HepG2 (cell line): ENCODE results near the gene IPO9. TPM values are rescaled to one million over a fixed set of nuclear protein-coding genes. Genes with fewer than 3 reads are reported as not detected.

Experiments
- ATAC-seq: fragments of 200-7000 bp; cut with Tn5 transposase; 3 replicates; pipeline ENCODE4 v1.9.1; 2020; ENCODE audit warnings: mild to moderate bottlenecking, moderate library complexity
- BruUV-seq: library from RNA; stranded (reverse); fragments of 400-500 nt; replicated peaks from 2 replicates; lab custom pipeline; 2021; lab: Mats Ljungman, UMichigan
- CTCF ChIA-PET: fragments of 300-600 bp; formaldehyde crosslinking; extraction: SDS; loops from one replicate; lab custom pipeline; 2021; ENCODE audit warnings: low total read pairs, inconsistent platforms, low intra/inter-chr PET ratio; lab: Yijun Ruan, JAX
- POLR2A ChIA-PET: fragments of 350-600 bp; sonication (Branson Sonifier 250); formaldehyde crosslinking; loops from one replicate; lab custom pipeline; 2020; ENCODE audit warnings: antibody characterized with exemption, inconsistent platforms; lab: Yijun Ruan, JAX
- DNase-seq: peaks from one replicate; pipeline ENCODE4 v3.0.0-alpha.2; 2015; ENCODE audit warnings: low spot score
- FAIRE-seq: peaks from 3 replicates; lab custom pipeline; 2011; peaks lifted over from hg19 to GRCh38; lab: Jason Lieb, UNC
- H2AFZ ChIP-seq: one replicate; pipeline ENCODE4 v1.6.1; 2011; ENCODE audit warnings: low read length, inconsistent platforms
- H3K27ac ChIP-seq: fragments of 300-600 bp; 3 replicates; pipeline ENCODE4 v1.8.0; 2011; ENCODE audit warnings: mixed run types, mild to moderate bottlenecking, mixed read lengths, low read length, inconsistent platforms; ENCODE audit not compliant: insufficient read depth; ENCODE audit errors: extremely low read length
- H3K27me3 ChIP-seq, 2 experiments: fragments of 200-600 bp in 1 of 2; 2 replicates in 1 of 2; 3 replicates in 1 of 2; pipeline versions ENCODE4 v1.6.0 to v1.8.0; 2011; ENCODE audit warnings: low read length in 2 of 2, mild to moderate bottlenecking in 2 of 2, moderate library complexity in 2 of 2, inconsistent platforms in 1 of 2; ENCODE audit not compliant: insufficient read depth in 2 of 2, control insufficient read depth in 1 of 2
- H3K36me3 ChIP-seq, 2 experiments: fragments of 200-600 bp in 1 of 2; replicated peaks in 1 of 2; 2 replicates in 1 of 2; 3 replicates in 1 of 2; pipeline versions ENCODE4 v1.5.1 to v1.8.0; 2011; ENCODE audit warnings: low read length in 2 of 2, inconsistent platforms in 1 of 2; ENCODE audit not compliant: insufficient read depth in 2 of 2, control insufficient read depth in 1 of 2
- H3K4me1 ChIP-seq: 2 replicates; pipeline ENCODE4 v1.5.1; 2012; ENCODE audit warnings: low read length, inconsistent platforms; ENCODE audit not compliant: insufficient read depth
- H3K4me2 ChIP-seq: 2 replicates; pipeline ENCODE4 v1.6.0; 2011; ENCODE audit warnings: low read depth, low read length, inconsistent platforms
- H3K4me3 ChIP-seq, 3 experiments: fragments of 200-600 bp in 1 of 3; sonication (generic), shearing (Covaris generic) in 1 of 3; replicated peaks in 1 of 3; 2 replicates each; pipeline ENCODE4 v1.5.1; 2011 to 2016; ENCODE audit warnings: low read length in 3 of 3, inconsistent platforms in 2 of 3, low read depth in 2 of 3, mild to moderate bottlenecking in 2 of 3, control low read depth in 1 of 3, mixed read lengths in 1 of 3; ENCODE audit not compliant: insufficient read depth in 1 of 3
- H3K79me2 ChIP-seq: one replicate; pipeline ENCODE4 v1.6.1; 2011; ENCODE audit warnings: low read length, inconsistent platforms; ENCODE audit not compliant: insufficient read depth
- H3K9ac ChIP-seq: 2 replicates; pipeline ENCODE4 v1.6.0; 2011; ENCODE audit warnings: mild to moderate bottlenecking, low read depth, low read length, inconsistent platforms; ENCODE audit not compliant: insufficient read depth
- H3K9me3 ChIP-seq: 2 replicates; pipeline ENCODE4 v1.5.1; 2012; ENCODE audit warnings: mild to moderate bottlenecking, low read length
- H4K20me1 ChIP-seq: 2 replicates; pipeline ENCODE4 v1.6.0; 2011; ENCODE audit warnings: inconsistent platforms, mild to moderate bottlenecking, low read length, moderate library complexity; ENCODE audit not compliant: insufficient read depth
- FOXA3 ChIP-seq: IDR thresholded peaks from 2 replicates; pipeline ENCODE4 v1.6.1; 2016; ENCODE audit warnings: missing genetic modification reagents, missing compliant biosample characterization
- GATAD2A ChIP-seq: IDR thresholded peaks from 2 replicates; pipeline ENCODE4 v1.6.1; 2016
- NFYC ChIP-seq: IDR thresholded peaks from 2 replicates; pipeline ENCODE4 v1.6.1; 2016; ENCODE audit warnings: missing genetic modification reagents, missing compliant biosample characterization
- RAD21 ChIP-seq: fragments of 450-650 bp; formaldehyde crosslinking; IDR thresholded peaks from 2 replicates; pipeline ENCODE4 v1.5.0; 2020; ENCODE audit warnings: mild to moderate bottlenecking
- SALL1 ChIP-seq: sonication (generic); formaldehyde crosslinking; IDR thresholded peaks from 2 replicates; pipeline ENCODE4 v1.8.0; 2022; ENCODE audit warnings: mild to moderate bottlenecking, missing genetic modification reagents
- SMAD3 ChIP-seq: sonication (generic); formaldehyde crosslinking; IDR thresholded peaks from 2 replicates; pipeline ENCODE4 v1.4.0; 2020; ENCODE audit warnings: missing genetic modification reagents
- SNAPC2 ChIP-seq: sonication (generic); formaldehyde crosslinking; IDR thresholded peaks from 2 replicates; pipeline ENCODE4 v1.8.1; 2022; ENCODE audit warnings: mild to moderate bottlenecking, missing genetic modification reagents
- STAG1 ChIP-seq: sonication (generic); formaldehyde crosslinking; IDR thresholded peaks from 2 replicates; pipeline ENCODE4 v1.4.0; 2020; ENCODE audit warnings: missing genetic modification reagents
- ZNF296 ChIP-seq: sonication (generic); formaldehyde crosslinking; conservative IDR thresholded peaks from 2 replicates; pipeline ENCODE4 v1.5.0; 2020; ENCODE audit warnings: mild to moderate bottlenecking, missing genetic modification reagents
- ZNF598 ChIP-seq: sonication (generic); formaldehyde crosslinking; IDR thresholded peaks from 2 replicates; pipeline ENCODE4 v1.5.1; 2020; ENCODE audit warnings: mild to moderate bottlenecking, missing genetic modification reagents, borderline replicate concordance
- WGBS: methylation state at CpG from one replicate; pipeline ENCODE4 v1.1.6; 2017; ENCODE audit warnings: low lambda C conversion rate; 5-methylcytosine and 5-hydroxymethylcytosine counted together
- in situ Hi-C: cut with HindIII; loops from 2 replicates; pipeline ENCODE4 v1.10.0; 2017; ENCODE audit warnings: low pct_unique_long_range_greater_than_20kb; ENCODE audit not compliant: extremely low pct_ligation_motif_present
- intact Hi-C: fragments of 100-400 bp; cut with micrococcal nuclease; formaldehyde crosslinking; loops from one replicate; pipeline ENCODE4 v1.10.0; 2022; ENCODE audit not compliant: unreplicated experiment
- polyA plus RNA-seq, 8 experiments: library from polyadenylated mRNA; depleted of rRNA in 3 of 8; stranded (reverse) in 7 of 8; unstranded in 1 of 8; fragments of >200 nt; fragmentation: Illumina TruSeq in 4 of 8; extraction: Trizol in 4 of 8; gene quantifications; 2 replicates each; pipeline versions ENCODE4 v1.2.1 to v1.2.3, GENCODE V29; 2011 to 2016; ENCODE audit warnings: low read depth in 4 of 8, missing spikeins in 1 of 8, mixed read lengths in 1 of 8; ENCODE audit not compliant: insufficient read depth in 1 of 8
- total RNA-seq, 5 experiments: library from RNA; depleted of rRNA; stranded (reverse); fragments of >200 nt; fragmentation: Illumina TruSeq; extraction: Trizol; gene quantifications; 2 replicates each; pipeline ENCODE4 v1.2.3, GENCODE V29; 2016; ENCODE audit warnings: low read depth in 1 of 5
- TF ChIP-seq, protein P1 (sequence below): sonication (generic); formaldehyde crosslinking; conservative IDR thresholded peaks from 2 replicates; pipeline ENCODE4 v1.4.0; 2020; ENCODE audit warnings: missing genetic modification reagents
- TF ChIP-seq, protein P2 (sequence below): sonication (generic); formaldehyde crosslinking; IDR thresholded peaks from 2 replicates; pipeline ENCODE4 v1.4.0; 2020; ENCODE audit warnings: missing genetic modification reagents, borderline replicate concordance
- TF ChIP-seq, protein P3 (sequence below): sonication (generic); formaldehyde crosslinking; IDR thresholded peaks from 2 replicates; pipeline ENCODE4 v1.5.0; 2020; ENCODE audit warnings: mild to moderate bottlenecking, missing genetic modification reagents, moderate library complexity

The IPO9 gene
- total and polyA plus RNA-seq, 2 of the 13 experiments (the other 11 are each of a cell fraction or from before 2014, with no cell fraction given), result 31.0 to 34.8 TPM

DNA sequence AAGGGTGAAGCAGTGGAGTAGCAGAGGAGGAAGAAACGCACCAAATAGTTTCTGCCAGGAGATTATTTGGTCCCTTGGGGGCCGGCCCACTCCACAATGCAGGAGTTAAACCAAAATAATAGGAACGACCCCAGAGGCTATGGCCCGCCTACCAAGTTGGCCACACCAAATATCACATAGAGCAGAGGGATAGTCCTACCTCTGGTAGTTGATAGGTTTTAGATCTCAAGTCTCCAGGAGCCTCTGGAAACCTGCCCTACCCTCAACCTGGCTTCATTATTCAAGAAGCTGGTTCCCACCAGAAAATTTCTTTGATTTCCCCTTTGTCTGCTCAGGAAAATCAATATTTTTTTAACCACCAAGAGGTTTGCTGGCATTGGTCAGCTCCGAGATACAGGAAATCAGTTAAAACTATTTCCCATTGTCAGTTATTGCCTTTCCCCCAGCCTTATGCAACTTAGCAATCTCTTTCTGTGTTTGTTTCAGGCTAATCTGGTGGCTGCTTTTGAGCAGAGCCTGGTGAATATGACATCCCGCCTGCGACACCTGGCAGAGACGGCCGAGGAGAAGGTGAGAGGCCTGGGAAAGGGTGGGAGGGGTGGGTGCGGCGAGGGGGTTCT is 35.5 kb upstream of the IPO9 start:
- FAIRE-seq (no peak), DNase-seq (no peak), ATAC-seq (peak; percentile 60)
- ChIA-PET POLR2A (no interaction called here), CTCF (interaction anchor here (0.6 to 2.1 kb wide), 5 partner anchors 83 to 262 kb away, joined by 3 to 27 read pairs (median 4); no protein-coding TSS in a partner anchor)
- Histone ChIP-seq H2AFZ (no peak overlapping the region), H3K9me3 (no peaks in the 10 kb centered on the region), H4K20me1 (no peaks in the 10 kb centered on the region), H3K27me3 (peaks cover 2 to 26% of the 10 kb centered on the region in 2 experiments; a peak in 4 of 5 replicates), H3K4me1 (no peaks in the 10 kb centered on the region), H3K79me2 (no peaks in the 10 kb centered on the region), H3K36me3 (no peaks in the 10 kb centered on the region), H3K4me3 (no peak overlapping the region), H3K27ac (no peak overlapping the region), H3K9ac (no peak overlapping the region), H3K4me2 (no peak overlapping the region)
- in situ Hi-C loops (no loop called here), intact Hi-C loops (loop anchor here (1.0 kb wide), 2 partner anchors 84 to 234 kb away; no protein-coding TSS in a partner anchor)
- 13% methylated on average over 11 of the region's 11 CpGs for WGBS
- TF ChIP-seq RAD21 (CRISPR knock-in tag) (0 out of 2 replicates have a peak, but pooled peaks have one; percentile 1), FOXA3 (CRISPR knock-in tag) (no peak)
- no TSS peak for BruUV-seq

DNA sequence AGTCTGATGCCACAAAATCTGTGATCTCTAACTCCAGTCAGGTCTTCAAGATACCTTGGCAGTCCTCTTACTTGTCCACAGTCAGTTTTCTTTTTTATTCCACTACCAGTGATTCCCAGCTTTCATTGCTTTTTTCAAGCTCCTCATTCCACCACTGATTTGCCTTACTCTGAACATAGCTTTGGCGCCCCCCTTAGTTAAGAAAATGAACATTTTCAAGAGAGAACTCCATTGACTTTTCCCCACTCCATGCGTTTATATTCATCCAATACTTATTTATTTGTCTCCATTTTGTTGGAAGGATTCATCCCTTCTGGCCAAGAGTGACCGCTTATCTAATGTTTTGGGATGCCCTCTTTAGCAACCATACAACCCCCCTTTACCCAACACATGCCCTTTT is 33.9 kb upstream of the IPO9 start:
- TF ChIP-seq SNAPC2 (CRISPR knock-in tag) (no peak), SMAD3 (CRISPR knock-in tag) (no peak), GATAD2A (CRISPR knock-in tag) (no peak), STAG1 (CRISPR knock-in tag) (peak; percentile 45), ZNF296 (no peak), ZNF598 (CRISPR knock-in tag) (no peak), SALL1 (no peak), NFYC (CRISPR knock-in tag) (no peak)
- TF ChIP-seq, protein P1, sequence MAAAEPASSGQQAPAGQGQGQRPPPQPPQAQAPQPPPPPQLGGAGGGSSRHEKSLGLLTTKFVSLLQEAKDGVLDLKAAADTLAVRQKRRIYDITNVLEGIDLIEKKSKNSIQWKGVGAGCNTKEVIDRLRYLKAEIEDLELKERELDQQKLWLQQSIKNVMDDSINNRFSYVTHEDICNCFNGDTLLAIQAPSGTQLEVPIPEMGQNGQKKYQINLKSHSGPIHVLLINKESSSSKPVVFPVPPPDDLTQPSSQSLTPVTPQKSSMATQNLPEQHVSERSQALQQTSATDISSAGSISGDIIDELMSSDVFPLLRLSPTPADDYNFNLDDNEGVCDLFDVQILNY (CRISPR knock-in tag), result no peak
- TF ChIP-seq, protein P2, sequence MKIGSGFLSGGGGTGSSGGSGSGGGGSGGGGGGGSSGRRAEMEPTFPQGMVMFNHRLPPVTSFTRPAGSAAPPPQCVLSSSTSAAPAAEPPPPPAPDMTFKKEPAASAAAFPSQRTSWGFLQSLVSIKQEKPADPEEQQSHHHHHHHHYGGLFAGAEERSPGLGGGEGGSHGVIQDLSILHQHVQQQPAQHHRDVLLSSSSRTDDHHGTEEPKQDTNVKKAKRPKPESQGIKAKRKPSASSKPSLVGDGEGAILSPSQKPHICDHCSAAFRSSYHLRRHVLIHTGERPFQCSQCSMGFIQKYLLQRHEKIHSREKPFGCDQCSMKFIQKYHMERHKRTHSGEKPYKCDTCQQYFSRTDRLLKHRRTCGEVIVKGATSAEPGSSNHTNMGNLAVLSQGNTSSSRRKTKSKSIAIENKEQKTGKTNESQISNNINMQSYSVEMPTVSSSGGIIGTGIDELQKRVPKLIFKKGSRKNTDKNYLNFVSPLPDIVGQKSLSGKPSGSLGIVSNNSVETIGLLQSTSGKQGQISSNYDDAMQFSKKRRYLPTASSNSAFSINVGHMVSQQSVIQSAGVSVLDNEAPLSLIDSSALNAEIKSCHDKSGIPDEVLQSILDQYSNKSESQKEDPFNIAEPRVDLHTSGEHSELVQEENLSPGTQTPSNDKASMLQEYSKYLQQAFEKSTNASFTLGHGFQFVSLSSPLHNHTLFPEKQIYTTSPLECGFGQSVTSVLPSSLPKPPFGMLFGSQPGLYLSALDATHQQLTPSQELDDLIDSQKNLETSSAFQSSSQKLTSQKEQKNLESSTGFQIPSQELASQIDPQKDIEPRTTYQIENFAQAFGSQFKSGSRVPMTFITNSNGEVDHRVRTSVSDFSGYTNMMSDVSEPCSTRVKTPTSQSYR (CRISPR knock-in tag), result no peak
- TF ChIP-seq, protein P3, sequence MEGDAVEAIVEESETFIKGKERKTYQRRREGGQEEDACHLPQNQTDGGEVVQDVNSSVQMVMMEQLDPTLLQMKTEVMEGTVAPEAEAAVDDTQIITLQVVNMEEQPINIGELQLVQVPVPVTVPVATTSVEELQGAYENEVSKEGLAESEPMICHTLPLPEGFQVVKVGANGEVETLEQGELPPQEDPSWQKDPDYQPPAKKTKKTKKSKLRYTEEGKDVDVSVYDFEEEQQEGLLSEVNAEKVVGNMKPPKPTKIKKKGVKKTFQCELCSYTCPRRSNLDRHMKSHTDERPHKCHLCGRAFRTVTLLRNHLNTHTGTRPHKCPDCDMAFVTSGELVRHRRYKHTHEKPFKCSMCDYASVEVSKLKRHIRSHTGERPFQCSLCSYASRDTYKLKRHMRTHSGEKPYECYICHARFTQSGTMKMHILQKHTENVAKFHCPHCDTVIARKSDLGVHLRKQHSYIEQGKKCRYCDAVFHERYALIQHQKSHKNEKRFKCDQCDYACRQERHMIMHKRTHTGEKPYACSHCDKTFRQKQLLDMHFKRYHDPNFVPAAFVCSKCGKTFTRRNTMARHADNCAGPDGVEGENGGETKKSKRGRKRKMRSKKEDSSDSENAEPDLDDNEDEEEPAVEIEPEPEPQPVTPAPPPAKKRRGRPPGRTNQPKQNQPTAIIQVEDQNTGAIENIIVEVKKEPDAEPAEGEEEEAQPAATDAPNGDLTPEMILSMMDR (CRISPR knock-in tag), result peak; percentile 37; the same call in 1 of the 2 replicates
- WGBS, result 3% methylated on average over 3 of the region's 3 CpGs
- peaks cover 0 to 9% of the 10 kb centered on the region in 2 experiments; a peak in 4 of 5 replicates for H3K27me3 ChIP-seq
- H3K27ac ChIP-seq, result no peak overlapping the region
- H2AFZ ChIP-seq, result no peak overlapping the region
- H3K4me2 ChIP-seq, result no peak overlapping the region
- no peak overlapping the region for H3K9ac ChIP-seq
- BruUV-seq, result no TSS peak
- no peaks in the 10 kb centered on the region for H4K20me1 ChIP-seq
- in situ Hi-C loops, result no loop called here
- intact Hi-C loops, result no loop called here
- FAIRE-seq, result no peak
- H3K4me3 ChIP-seq, result no peak overlapping the region
- H3K36me3 ChIP-seq, result no peaks in the 10 kb centered on the region
- DNase-seq, result no peak
- no peaks in the 10 kb centered on the region for H3K4me1 ChIP-seq
- CTCF ChIA-PET, result interaction anchor here (1.4 kb wide), 1 partner anchor 235 kb away, joined by 4 read pairs; no protein-coding TSS in a partner anchor
- POLR2A ChIA-PET, result no interaction called here
- H3K9me3 ChIP-seq, result no peaks in the 10 kb centered on the region
- H3K79me2 ChIP-seq, result no peaks in the 10 kb centered on the region
- ATAC-seq, result no peak
